Measurements from ENCODE around the gene CAPN9. TPM values are rescaled to one million over a fixed set of nuclear protein-coding genes. Genes with fewer than 3 reads are reported as not detected.

The CAPN9 gene
- total and polyA plus RNA-seq, 9 of the 15 experiments (the other 6 are each of a cell fraction or from before 2014, with no cell fraction given), result not detected

DNA sequence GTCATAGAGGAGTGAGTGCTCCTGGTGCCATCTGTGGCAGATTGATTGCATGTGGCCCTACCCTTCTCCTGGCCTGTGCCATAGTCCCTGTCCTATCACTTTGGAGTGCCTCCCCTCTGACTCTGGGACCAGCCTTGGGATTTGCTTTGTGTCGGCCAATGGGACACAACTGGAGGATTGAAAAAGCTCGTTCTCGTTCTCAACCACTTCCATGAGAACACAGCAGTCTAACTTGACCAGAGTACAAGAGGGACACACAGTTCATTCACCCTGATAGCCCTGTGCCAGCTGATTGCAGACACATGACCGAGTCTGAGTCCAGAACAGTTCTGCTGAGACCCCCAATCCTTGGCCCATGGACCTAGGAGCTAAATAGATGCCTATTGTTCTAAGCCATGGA is 73.4 kb downstream of the CAPN9 start:
- H3K4me2 ChIP-seq (ENCODE audit: insufficient read depth, low read length), result no peak overlapping the region
- POLR2A ChIA-PET, result interaction anchor here (0.7 to 1.5 kb wide), 5 partner anchors 10 to 340 kb away, joined by 3 to 6 read pairs (median 4); no protein-coding TSS in a partner anchor

More for the DNA sequence above, 73.4 kb downstream of the CAPN9 start:
- Histone ChIP-seq H3K4me3 (no peak overlapping the region), H3K27me3 (ENCODE audit: control insufficient read depth in 2 of 2, insufficient read depth in 2 of 2, low read length in 2 of 2) (peaks cover 26 to 53% of the 10 kb centered on the region in 2 experiments; a peak in 4 of 5 replicates), H3K79me2 (ENCODE audit: control insufficient read depth, insufficient read depth, low read length) (no peaks in the 10 kb centered on the region), H3K9me3 (replicated peaks; ENCODE audit: control insufficient read depth, insufficient read depth, low read depth, low read length) (no peaks in the 10 kb centered on the region), H3K9me1 (ENCODE audit: control insufficient read depth, insufficient read depth, low read length) (no peaks in the 10 kb centered on the region), H4K20me1 (replicated peaks; ENCODE audit: control insufficient read depth, insufficient read depth, low read length) (no peaks in the 10 kb centered on the region), H3K4me1 (replicated peaks in 1 of 2; ENCODE audit: control insufficient read depth in 2 of 2, insufficient read depth in 2 of 2, low read length in 2 of 2) (peaks cover 0 to 6% of the 10 kb centered on the region in 2 experiments; a peak in 3 of 5 replicates), H3K9ac (ENCODE audit: insufficient read depth in 1 of 2, low read depth in 2 of 2, low read length in 2 of 2) (no peak overlapping the region), H3K27ac (ENCODE audit: extremely low read depth, low read depth, low read length) (no peak overlapping the region), H2AFZ (ENCODE audit: low read depth, low read length) (no peak overlapping the region), H3K36me3 (ENCODE audit: control insufficient read depth, insufficient read depth, low read length) (no peaks in the 10 kb centered on the region)
- ATAC-seq (no peak), DNase-seq (ENCODE audit: extremely low read depth in 1 of 4, low spot score in 3 of 4) (no peak), FAIRE-seq (no peak)
- in situ Hi-C loops (cut with MboI), result no loop called here
- intact Hi-C loops (cut with micrococcal nuclease), result no loop called here
- 0% methylated on average over 4 of the region's 4 CpGs for WGBS (ENCODE audit: insufficient coverage, low coverage, missing lambda C conversion rate)
- CTCF ChIA-PET (ENCODE audit: low intra/inter-chr PET ratio), result no interaction called here
- TF ChIP-seq SIN3B (IDR thresholded peaks at IDR 0.05; ENCODE audit: low read depth), result no peak
- no peak for TF ChIP-seq ESRRA (IDR thresholded peaks at IDR 0.05; ENCODE audit: borderline replicate concordance, low read depth)
- no peak for TF ChIP-seq MCM3 (IDR thresholded peaks at IDR 0.05)
- TF ChIP-seq, protein P1, sequence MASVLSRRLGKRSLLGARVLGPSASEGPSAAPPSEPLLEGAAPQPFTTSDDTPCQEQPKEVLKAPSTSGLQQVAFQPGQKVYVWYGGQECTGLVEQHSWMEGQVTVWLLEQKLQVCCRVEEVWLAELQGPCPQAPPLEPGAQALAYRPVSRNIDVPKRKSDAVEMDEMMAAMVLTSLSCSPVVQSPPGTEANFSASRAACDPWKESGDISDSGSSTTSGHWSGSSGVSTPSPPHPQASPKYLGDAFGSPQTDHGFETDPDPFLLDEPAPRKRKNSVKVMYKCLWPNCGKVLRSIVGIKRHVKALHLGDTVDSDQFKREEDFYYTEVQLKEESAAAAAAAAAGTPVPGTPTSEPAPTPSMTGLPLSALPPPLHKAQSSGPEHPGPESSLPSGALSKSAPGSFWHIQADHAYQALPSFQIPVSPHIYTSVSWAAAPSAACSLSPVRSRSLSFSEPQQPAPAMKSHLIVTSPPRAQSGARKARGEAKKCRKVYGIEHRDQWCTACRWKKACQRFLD (CRISPR knock-in tag; IDR thresholded peaks at IDR 0.05), result no peak
- no peak for TF ChIP-seq MYBL2 (IDR thresholded peaks at IDR 0.05; ENCODE audit: low read depth)
- TF ChIP-seq MYBL2 (CRISPR knock-in tag; IDR thresholded peaks at IDR 0.05; ENCODE audit: borderline replicate concordance), result no peak
- TF ChIP-seq BACH1 (tag; IDR thresholded peaks at IDR 0.05), result no peak
- TF ChIP-seq, protein P2, sequence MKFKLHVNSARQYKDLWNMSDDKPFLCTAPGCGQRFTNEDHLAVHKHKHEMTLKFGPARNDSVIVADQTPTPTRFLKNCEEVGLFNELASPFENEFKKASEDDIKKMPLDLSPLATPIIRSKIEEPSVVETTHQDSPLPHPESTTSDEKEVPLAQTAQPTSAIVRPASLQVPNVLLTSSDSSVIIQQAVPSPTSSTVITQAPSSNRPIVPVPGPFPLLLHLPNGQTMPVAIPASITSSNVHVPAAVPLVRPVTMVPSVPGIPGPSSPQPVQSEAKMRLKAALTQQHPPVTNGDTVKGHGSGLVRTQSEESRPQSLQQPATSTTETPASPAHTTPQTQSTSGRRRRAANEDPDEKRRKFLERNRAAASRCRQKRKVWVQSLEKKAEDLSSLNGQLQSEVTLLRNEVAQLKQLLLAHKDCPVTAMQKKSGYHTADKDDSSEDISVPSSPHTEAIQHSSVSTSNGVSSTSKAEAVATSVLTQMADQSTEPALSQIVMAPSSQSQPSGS (CRISPR knock-in tag; IDR thresholded peaks at IDR 0.05), result no peak
- TF ChIP-seq, protein P3, sequence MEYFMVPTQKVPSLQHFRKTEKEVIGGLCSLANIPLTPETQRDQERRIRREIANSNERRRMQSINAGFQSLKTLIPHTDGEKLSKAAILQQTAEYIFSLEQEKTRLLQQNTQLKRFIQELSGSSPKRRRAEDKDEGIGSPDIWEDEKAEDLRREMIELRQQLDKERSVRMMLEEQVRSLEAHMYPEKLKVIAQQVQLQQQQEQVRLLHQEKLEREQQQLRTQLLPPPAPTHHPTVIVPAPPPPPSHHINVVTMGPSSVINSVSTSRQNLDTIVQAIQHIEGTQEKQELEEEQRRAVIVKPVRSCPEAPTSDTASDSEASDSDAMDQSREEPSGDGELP (CRISPR knock-in tag; IDR thresholded peaks at IDR 0.05; ENCODE audit: borderline replicate concordance), result no peak
- no peak for TF ChIP-seq ZNF354B (CRISPR knock-in tag; IDR thresholded peaks at IDR 0.05)
- no peak for TF ChIP-seq C11orf30 (IDR thresholded peaks at IDR 0.05; ENCODE audit: low read depth)
- TF ChIP-seq, protein P4, sequence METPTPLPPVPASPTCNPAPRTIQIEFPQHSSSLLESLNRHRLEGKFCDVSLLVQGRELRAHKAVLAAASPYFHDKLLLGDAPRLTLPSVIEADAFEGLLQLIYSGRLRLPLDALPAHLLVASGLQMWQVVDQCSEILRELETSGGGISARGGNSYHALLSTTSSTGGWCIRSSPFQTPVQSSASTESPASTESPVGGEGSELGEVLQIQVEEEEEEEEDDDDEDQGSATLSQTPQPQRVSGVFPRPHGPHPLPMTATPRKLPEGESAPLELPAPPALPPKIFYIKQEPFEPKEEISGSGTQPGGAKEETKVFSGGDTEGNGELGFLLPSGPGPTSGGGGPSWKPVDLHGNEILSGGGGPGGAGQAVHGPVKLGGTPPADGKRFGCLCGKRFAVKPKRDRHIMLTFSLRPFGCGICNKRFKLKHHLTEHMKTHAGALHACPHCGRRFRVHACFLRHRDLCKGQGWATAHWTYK (CRISPR knock-in tag; IDR thresholded peaks at IDR 0.05), result no peak
- TF ChIP-seq, protein P5, sequence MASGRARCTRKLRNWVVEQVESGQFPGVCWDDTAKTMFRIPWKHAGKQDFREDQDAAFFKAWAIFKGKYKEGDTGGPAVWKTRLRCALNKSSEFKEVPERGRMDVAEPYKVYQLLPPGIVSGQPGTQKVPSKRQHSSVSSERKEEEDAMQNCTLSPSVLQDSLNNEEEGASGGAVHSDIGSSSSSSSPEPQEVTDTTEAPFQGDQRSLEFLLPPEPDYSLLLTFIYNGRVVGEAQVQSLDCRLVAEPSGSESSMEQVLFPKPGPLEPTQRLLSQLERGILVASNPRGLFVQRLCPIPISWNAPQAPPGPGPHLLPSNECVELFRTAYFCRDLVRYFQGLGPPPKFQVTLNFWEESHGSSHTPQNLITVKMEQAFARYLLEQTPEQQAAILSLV (tag; IDR thresholded peaks at IDR 0.05), result no peak
- no TSS peak for BruUV-seq (replicated peaks)
